ENCODE results near the gene ITGA4.

GRCh38 chr2:181444654-181445053, 12.5 kb upstream of the ITGA4 start:
- TF ChIP-seq CREB1 (IDR thresholded peaks at IDR 0.05; ENCODE audit: low read depth) (no peak), USF1 (IDR thresholded peaks at IDR 0.05) (no peak), EP300 (IDR thresholded peaks at IDR 0.05; ENCODE audit: borderline replicate concordance) (no peak), EGR1 (IDR thresholded peaks at IDR 0.05) (no peak), FOXM1 (IDR thresholded peaks at IDR 0.05; ENCODE audit: borderline replicate concordance, low read depth) (no peak), CEBPB (IDR thresholded peaks at IDR 0.05) (no peak), YY1 (IDR thresholded peaks at IDR 0.05; ENCODE audit: low read depth) (no peak), TAF1 (IDR thresholded peaks at IDR 0.05; ENCODE audit: low read depth) (no peak)
